GM19397 (cell line): ENCODE results near the gene LTBP1.
"Not testable (repeated sequence)": the region's sequence is repeated elsewhere in the genome, so short reads cannot be mapped to it uniquely, and the experiment has no call there.

Experiments used
- ATAC-seq: cut with Tn5 transposase; IDR thresholded peaks from one replicate; pipeline ENCODE4 v1.9.1; 2021; ENCODE audit warnings: mild to moderate bottlenecking, moderate library complexity; ENCODE audit not compliant: unreplicated experiment

The LTBP1 gene

GRCh38 chr2:33134086-33134771 lies 187.5 kb downstream of the LTBP1 start:
- no peak for ATAC-seq

GRCh38 chr2:33134791-33135560 lies 188.2 kb downstream of the LTBP1 start:
- ATAC-seq = no peak

DNA sequence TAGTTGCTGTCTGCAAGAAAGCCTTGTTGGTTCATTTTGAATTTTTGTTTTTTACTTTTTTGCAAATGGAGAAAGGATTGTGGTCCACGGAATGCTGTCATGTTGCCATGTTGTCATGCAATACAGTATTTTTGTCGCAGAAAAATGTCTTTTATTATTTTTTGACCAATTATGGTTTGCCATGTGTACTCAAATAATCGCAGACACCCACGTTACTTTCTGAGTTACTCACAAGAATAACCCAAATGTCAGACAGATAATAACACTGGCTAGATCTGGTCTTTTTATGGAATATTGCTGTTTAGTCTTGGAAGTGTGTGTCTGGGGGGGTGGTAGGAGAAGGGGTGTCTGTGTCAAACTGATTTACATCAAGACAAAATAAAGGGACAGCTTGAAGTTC lies 188.9 kb downstream of the LTBP1 start:
- ATAC-seq = no peak

DNA sequence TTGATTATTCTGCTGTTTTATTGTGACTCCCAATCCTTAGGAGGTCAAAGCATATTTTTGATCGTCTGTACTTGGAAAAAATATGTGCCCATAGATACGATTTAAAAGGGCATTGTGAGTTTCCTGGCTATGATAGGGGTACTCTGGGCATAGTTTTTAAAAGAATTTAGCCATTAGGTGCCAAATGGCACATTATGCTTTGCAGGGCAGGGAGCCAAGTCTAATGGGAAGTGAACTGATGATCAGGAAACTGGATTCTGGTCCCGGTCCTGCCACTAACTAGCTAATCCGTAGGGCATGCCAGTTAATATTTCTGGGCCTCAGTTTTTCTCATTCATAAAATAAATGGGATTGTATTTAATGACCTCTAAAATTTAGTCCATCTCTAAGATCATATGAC lies 189.3 kb downstream of the LTBP1 start:
- no peak for ATAC-seq

GRCh38 chr2:33136566-33136965 lies 189.8 kb downstream of the LTBP1 start:
- ATAC-seq = no peak

DNA sequence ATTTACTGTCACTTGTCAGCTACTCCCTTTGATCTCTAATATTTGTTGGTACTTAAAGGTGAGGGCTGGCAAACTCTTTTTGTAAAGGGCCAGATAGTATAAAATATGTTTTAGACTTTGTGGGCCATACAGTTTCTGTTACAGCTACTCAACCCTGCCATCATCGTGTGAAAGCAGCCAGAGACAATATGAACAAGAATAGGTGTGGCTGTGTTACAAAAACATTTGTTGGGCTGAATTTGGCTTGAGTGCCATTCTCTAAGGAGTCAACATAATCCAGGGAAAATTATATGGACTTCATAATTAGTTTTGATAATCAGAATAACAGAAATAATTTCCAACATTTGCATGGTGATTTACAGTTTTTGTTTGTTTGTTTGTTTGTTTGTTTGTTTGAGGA lies 190.6 kb downstream of the LTBP1 start:
- no peak for ATAC-seq

DNA sequence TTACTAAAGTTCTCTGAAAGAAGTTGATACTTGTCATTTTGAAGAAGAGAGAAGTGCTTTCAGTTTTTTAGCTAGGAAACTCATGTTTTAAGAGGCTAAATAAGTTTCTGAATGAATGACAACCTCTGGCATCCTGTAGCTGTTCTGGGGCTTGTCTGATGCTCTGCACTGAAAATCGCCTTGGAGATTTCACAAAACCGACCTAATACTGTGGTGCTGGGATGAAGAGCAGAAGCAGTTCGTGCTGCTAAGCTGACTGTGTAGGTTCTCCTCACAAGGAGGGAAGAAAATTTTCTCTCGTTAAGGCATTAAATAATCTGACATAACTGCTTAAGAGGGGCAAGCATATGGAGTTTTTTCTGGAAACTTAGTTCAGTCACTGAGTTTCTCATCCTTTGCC lies 193.2 kb downstream of the LTBP1 start:
- no peak for ATAC-seq

- no peak for ATAC-seq
These were observed 194.7 kb downstream of the LTBP1 start for GRCh38 chr2:33141476-33141875.

DNA sequence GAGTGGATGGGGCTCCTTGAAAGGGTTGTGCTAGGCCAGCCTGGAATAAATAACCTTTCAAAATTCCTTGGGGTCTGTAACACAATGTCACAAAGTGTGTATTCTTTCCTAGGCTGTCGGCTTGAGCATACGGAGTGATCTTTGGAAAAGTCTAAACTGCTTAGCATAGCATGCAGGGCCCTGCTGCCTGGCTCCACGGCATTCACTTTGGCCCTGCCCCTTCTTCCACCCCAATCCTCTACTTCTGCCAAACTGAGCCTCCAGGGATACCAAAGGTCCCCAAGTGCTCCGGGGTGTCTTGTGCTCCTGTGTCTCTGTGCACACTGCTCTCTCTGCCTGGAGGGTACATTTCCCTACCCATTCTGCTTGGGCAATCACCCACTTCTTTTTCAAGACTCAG lies 196.1 kb downstream of the LTBP1 start:
- no peak for ATAC-seq

GRCh38 chr2:33144243-33144642 lies 197.5 kb downstream of the LTBP1 start:
- no peak for ATAC-seq

GRCh38 chr2:33145459-33145858 lies 198.7 kb downstream of the LTBP1 start:
- ATAC-seq = no peak

DNA sequence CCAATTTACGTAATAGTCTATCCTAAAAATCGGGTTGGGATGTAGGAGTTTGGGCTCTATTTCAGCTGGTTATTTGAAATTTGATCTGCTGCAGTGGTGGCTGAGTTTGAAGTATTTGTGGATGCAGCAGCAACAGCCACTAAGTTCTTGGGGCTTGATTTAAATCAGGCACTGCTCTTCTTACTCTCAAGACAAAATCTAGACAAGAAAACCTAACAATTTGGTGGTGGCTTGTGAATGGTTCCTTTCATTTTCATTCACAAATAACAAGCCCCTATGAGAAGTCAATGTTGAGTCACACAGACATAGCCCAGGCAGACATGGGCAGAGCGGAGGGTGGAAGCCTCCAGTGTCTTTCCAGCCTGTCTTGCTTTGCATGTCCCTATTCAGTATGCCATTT lies 199.3 kb downstream of the LTBP1 start:
- no peak for ATAC-seq

DNA sequence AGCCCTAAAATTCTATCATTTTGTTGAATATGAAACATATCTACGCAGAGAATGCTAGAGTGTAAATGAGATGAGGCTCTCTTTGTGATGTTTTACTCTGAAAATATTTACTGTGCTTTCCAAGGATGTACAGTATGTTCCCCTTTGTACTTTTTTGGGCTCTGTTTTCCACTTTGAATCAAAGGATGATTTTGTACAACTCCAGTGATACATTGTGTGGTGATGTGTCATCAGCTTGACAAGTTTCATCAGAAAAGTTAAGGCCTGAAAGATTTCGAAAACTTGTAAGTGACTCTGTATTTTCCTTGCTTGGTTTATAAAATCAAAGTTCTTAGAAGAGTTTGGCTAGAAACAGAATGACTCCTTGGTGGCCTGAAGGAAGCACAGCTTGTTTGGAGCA lies 206.3 kb downstream of the LTBP1 start:
- no peak for ATAC-seq

- no peak for ATAC-seq
These were observed 211.8 kb downstream of the LTBP1 start for GRCh38 chr2:33158482-33159003.

- ATAC-seq = no peak
These were observed 213.4 kb downstream of the LTBP1 start for GRCh38 chr2:33160191-33160590.

DNA sequence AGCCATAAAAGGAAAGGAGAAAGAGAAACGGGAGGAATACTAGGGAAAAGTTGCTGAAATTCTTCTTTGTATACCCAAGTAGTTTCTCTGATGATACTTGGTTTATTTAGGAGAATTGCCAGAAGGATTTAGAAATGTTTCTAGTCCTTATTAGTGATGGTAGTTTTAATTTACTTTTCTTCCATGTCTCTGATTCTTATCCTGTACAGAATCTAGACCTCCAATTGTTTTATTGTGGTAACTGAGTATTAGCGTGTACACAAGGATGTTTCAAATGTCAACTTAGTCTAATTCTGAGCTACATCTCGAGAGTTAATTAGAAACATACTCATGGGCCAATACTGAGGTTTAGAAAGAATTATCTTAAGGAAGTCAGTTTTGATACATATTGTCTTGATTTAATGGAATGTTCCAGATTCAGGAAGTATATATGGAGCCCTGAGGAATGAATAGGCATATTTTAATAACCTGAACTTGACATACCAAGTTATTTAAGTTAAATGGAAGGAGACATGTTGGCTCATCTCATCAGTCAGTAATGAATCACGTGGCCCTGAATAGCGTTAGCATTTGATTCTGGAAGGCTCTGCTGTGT lies 219.6 kb downstream of the LTBP1 start:
- no peak for ATAC-seq

GRCh38 chr2:33167622-33168245 lies 221.0 kb downstream of the LTBP1 start:
- ATAC-seq = no peak

GRCh38 chr2:33168425-33168824 lies 221.7 kb downstream of the LTBP1 start:
- no peak for ATAC-seq

- no peak for ATAC-seq
These were observed 222.2 kb downstream of the LTBP1 start for GRCh38 chr2:33168922-33169321.

- ATAC-seq = not testable (repeated sequence)
These were observed 223.5 kb downstream of the LTBP1 start for GRCh38 chr2:33170251-33170650.

- ATAC-seq = no peak
These were observed 230.9 kb downstream of the LTBP1 start for GRCh38 chr2:33177627-33178026.
